Measurements from ENCODE around the gene NTRK2.

Gene NTRK2

GRCh38 chr9:85045271-85045670 lies 375.7 kb downstream of the NTRK2 start:
- no peak overlapping the region for H3K9ac ChIP-seq
- no peaks in the 10 kb centered on the region for H3K4me1 ChIP-seq
- H2AFZ ChIP-seq: no peak overlapping the region
- no peak overlapping the region for H3K4me2 ChIP-seq (ENCODE audit: low read length)
- H3K36me3 ChIP-seq (ENCODE audit: control insufficient read depth, insufficient read depth, low read length): no peaks in the 10 kb centered on the region
- no peak overlapping the region for H3K27ac ChIP-seq
- H3K27me3 ChIP-seq (ENCODE audit: control insufficient read depth, insufficient read depth, low read length): no peaks in the 10 kb centered on the region
- H3K9me3 ChIP-seq (ENCODE audit: control insufficient read depth, low read length): no peaks in the 10 kb centered on the region
- no peaks in the 10 kb centered on the region for H3K79me2 ChIP-seq
- no peak for TF ChIP-seq CTCF (IDR thresholded peaks at IDR 0.05)
- no peak overlapping the region for H3K4me3 ChIP-seq (ENCODE audit: low read depth, low read length)

- H3K79me2 ChIP-seq: no peaks in the 10 kb centered on the region
- H3K4me2 ChIP-seq (ENCODE audit: low read length): no peak overlapping the region
- H2AFZ ChIP-seq: no peak overlapping the region
- H3K4me3 ChIP-seq (ENCODE audit: low read depth, low read length): no peak overlapping the region
- TF ChIP-seq CTCF (IDR thresholded peaks at IDR 0.05): no peak
- no peak overlapping the region for H3K27ac ChIP-seq
- H3K4me1 ChIP-seq: no peaks in the 10 kb centered on the region
- no peaks in the 10 kb centered on the region for H3K9me3 ChIP-seq (ENCODE audit: control insufficient read depth, low read length)
- H3K9ac ChIP-seq: no peak overlapping the region
- H3K36me3 ChIP-seq (ENCODE audit: control insufficient read depth, insufficient read depth, low read length): no peaks in the 10 kb centered on the region
- no peaks in the 10 kb centered on the region for H3K27me3 ChIP-seq (ENCODE audit: control insufficient read depth, insufficient read depth, low read length)
Measured at GRCh38 chr9:85046475-85046874, 376.9 kb downstream of the NTRK2 start.

- no peaks in the 10 kb centered on the region for H3K36me3 ChIP-seq (ENCODE audit: control insufficient read depth, insufficient read depth, low read length)
- no peaks in the 10 kb centered on the region for H3K27me3 ChIP-seq (ENCODE audit: control insufficient read depth, insufficient read depth, low read length)
- no peaks in the 10 kb centered on the region for H3K79me2 ChIP-seq
- H3K4me1 ChIP-seq: no peaks in the 10 kb centered on the region
- no peak overlapping the region for H3K4me2 ChIP-seq (ENCODE audit: low read length)
- H3K27ac ChIP-seq: no peak overlapping the region
- no peak overlapping the region for H3K4me3 ChIP-seq (ENCODE audit: low read depth, low read length)
- no peak overlapping the region for H3K9ac ChIP-seq
- H3K9me3 ChIP-seq (ENCODE audit: control insufficient read depth, low read length): no peaks in the 10 kb centered on the region
- H2AFZ ChIP-seq: no peak overlapping the region
- TF ChIP-seq CTCF (IDR thresholded peaks at IDR 0.05): no peak
Measured at GRCh38 chr9:85053206-85053786, 383.8 kb downstream of the NTRK2 start.

GRCh38 chr9:85054017-85054416 lies 384.5 kb downstream of the NTRK2 start:
- Histone ChIP-seq H3K9ac (no peak overlapping the region), H3K27ac (no peak overlapping the region), H3K79me2 (no peaks in the 10 kb centered on the region), H3K36me3 (ENCODE audit: control insufficient read depth, insufficient read depth, low read length) (no peaks in the 10 kb centered on the region), H3K4me3 (ENCODE audit: low read depth, low read length) (no peak overlapping the region), H3K27me3 (ENCODE audit: control insufficient read depth, insufficient read depth, low read length) (no peaks in the 10 kb centered on the region), H2AFZ (no peak overlapping the region), H3K9me3 (ENCODE audit: control insufficient read depth, low read length) (no peaks in the 10 kb centered on the region), H3K4me2 (ENCODE audit: low read length) (no peak overlapping the region), H3K4me1 (no peaks in the 10 kb centered on the region)
- no peak for TF ChIP-seq CTCF (IDR thresholded peaks at IDR 0.05)

GRCh38 chr9:85055506-85056202 lies 386.1 kb downstream of the NTRK2 start:
- no peak for TF ChIP-seq CTCF (IDR thresholded peaks at IDR 0.05)
- H3K27me3 ChIP-seq (ENCODE audit: control insufficient read depth, insufficient read depth, low read length): no peaks in the 10 kb centered on the region
- H3K9ac ChIP-seq: no peak overlapping the region
- no peak overlapping the region for H3K27ac ChIP-seq
- H3K9me3 ChIP-seq (ENCODE audit: control insufficient read depth, low read length): no peaks in the 10 kb centered on the region
- no peaks in the 10 kb centered on the region for H3K36me3 ChIP-seq (ENCODE audit: control insufficient read depth, insufficient read depth, low read length)
- H3K79me2 ChIP-seq: no peaks in the 10 kb centered on the region
- H3K4me2 ChIP-seq (ENCODE audit: low read length): no peak overlapping the region
- H3K4me3 ChIP-seq (ENCODE audit: low read depth, low read length): no peak overlapping the region
- H2AFZ ChIP-seq: no peak overlapping the region
- no peaks in the 10 kb centered on the region for H3K4me1 ChIP-seq
